SK-MEL-5 (cell line): ENCODE data around the gene HCN3. TPM values are rescaled to one million over a fixed set of nuclear protein-coding genes. Genes with fewer than 3 reads are reported as not detected.
"Not testable (repeated sequence)": the region's sequence is repeated elsewhere in the genome, so short reads cannot be mapped to it uniquely, and the experiment has no call there.

Source experiments
- DNase-seq: peaks from one replicate; pipeline ENCODE4 v3.0.0-alpha.2; 2016; ENCODE audit warnings: low read depth, low spot score
- in situ Hi-C: cut with HindIII; loops from 2 replicates; pipeline ENCODE4 v1.10.0; 2016; ENCODE audit warnings: low sequenced_read_pairs, high pct_unique_total_duplicates, low pct_unique_long_range_greater_than_20kb
- polyA plus RNA-seq, 2 experiments: library from polyadenylated mRNA; depleted of rRNA; stranded (reverse); fragments of >200 nt; gene quantifications; 2 replicates each; pipeline ENCODE4 v1.2.3, GENCODE V29; 2015
- total RNA-seq: library from RNA; depleted of rRNA; stranded (reverse); fragments of >200 nt; shearing (Covaris generic); gene quantifications from 2 replicates; pipeline ENCODE4 v1.2.3, GENCODE V29; 2014; rRNA removed

The HCN3 gene
- 2.9 and 3.3 TPM in 2 replicates for total RNA-seq
- polyA plus RNA-seq (2015; cell fraction: cytosol; rRNA removed), result 3.8 and 5.6 TPM in 2 replicates
- 42.1 and 42.4 TPM in 2 replicates for polyA plus RNA-seq (2015; cell fraction: nucleus; rRNA removed)

DNA sequence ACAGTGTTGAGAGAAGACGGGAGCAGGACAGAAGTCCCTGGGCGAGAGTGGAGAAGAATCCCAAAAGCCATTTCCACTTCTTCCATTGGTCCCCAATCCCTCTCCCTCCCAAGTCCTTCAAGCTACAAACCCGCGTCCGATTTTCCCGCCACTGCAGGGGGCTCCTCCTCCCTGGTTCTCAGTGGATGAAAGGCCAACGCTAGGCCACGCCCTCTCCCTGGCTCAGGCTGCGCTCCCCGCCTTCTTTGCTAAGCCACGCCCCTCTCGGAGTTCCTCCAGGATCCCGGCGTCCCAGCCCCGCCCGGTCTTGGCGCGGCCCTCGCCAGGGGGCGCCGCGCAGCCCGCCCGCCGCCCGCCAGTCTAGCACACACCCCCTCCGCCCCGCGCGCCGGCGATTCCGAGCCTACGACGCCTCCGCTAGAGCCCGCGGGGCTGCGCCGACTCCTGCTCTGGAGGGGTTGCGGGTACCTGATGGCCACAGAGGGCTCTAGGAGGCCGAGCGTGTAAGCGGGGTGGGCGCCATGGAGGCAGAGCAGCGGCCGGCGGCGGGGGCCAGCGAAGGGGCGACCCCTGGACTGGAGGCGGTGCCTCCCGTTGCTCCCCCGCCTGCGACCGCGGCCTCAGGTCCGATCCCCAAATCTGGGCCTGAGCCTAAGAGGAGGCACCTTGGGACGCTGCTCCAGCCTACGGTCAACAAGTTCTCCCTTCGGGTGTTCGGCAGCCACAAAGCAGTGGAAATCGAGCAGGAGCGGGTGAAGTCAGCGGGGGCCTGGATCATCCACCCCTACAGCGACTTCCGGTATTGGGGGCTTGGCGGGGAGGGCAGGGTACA is at the start of gene HCN3:
HCN3 (plus strand) TSS at position 394 of the 832 bp plus-strand sequence; CDS start at position 522, 128 bp downstream.
- in situ Hi-C loops, result no loop called here
- peak; percentile 98 for DNase-seq

DNA sequence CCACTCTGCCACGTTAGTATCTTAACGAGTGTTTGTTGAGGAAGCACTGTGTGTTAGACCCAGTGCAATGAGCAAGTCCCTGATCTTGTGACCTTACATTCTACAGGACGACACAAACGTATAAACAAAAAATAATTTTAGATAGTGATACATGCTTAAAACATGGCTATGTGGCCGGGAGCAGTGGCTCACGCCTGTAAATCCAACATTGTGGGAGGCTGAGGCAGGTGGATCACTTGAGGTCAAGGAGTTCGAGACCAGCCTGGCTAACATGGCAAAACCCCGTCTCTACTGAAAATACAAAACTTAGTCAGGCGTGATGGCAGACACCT is 49.2 kb upstream of the HCN3 start:
- in situ Hi-C loops, result no loop called here
- DNase-seq, result no peak

DNA sequence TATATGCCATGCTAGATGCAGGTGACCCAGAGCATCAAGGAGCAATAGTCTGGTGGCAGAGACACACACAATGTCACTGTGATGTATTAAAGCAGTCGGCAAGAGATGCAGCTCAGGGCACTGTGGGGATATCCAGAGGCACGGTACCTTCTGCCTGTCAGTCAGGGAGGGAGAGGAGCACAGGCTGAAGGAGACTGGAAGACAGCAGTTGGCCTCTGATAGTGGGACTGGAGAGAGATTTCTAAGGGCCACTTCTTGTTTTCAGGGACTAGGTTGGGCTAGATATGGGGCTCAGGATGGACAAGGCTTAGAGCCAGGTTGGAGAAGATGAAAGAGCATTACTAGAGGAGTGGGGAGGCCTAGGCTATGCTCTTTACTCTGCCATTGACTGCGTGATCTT is 46.0 kb upstream of the HCN3 start:
- in situ Hi-C loops, DNase-seq: not testable (repeated sequence)

DNA sequence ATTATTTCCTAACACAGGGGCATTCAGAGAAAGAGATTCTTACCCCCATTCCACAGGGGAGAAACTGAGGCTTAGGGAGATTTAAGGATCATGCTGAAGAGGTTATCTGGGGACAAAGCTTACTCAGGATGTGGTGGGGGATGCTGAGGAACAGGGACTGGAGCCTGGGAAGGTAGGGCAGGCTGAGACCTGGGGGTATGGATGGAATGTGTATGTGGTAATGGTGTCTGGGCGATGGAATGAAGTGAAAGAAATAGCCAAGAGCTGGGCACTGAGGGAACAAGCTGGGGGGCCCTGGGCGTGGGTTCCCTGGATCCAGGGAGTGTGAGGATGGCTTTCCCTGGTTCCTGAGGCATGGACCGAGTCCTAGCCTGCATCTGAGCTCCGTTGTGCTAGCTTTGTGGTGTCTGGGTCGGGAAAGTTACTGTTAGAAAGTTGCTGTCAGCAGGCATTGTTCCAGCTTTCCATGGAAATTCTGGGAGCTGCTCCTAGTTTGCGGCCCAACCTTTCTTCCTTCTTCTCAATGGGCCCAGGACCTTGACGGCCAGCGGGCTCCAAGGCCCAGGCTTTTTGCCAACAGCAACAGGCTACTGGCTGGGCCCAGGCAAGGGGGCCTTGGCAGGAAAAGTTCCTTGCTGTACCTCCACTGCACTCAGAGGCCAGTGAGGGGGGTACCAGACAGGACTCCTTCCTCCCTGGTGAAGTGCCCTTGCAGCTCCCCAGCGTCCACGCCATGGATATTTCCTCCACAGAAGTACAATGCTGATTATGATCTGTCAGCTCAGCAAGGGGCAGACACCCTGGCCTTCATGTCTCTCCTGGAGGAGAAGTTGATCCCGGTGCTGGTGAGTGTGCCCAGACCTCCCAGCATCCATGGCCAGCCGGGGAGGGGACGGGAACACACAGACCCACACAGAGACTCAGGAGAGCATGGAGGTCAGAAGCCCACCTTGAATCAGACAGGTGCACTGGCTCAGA is 45.0 kb upstream of the HCN3 start:
- in situ Hi-C loops, DNase-seq: not testable (repeated sequence)

DNA sequence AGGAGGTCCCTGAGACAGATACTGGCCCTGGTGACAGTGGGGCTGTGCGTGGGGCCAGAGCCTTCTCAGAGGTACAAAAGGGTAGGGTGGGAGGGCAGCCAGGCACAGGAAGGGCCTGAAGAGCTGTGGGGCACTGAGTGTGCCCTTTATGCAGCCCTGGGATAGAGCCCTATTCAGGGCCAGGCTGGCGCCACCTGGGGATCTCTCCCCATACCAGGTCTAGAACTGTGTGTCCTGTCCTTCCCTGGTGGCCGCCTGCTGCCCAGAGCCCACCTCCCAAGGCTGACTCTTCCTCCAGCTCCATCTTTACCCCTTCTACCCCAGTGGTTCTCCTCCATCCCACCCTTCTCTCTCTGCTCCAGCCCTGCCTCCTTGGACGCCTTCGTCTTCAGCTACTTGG is 43.8 kb upstream of the HCN3 start:
- DNase-seq, in situ Hi-C loops: not testable (repeated sequence)

DNA sequence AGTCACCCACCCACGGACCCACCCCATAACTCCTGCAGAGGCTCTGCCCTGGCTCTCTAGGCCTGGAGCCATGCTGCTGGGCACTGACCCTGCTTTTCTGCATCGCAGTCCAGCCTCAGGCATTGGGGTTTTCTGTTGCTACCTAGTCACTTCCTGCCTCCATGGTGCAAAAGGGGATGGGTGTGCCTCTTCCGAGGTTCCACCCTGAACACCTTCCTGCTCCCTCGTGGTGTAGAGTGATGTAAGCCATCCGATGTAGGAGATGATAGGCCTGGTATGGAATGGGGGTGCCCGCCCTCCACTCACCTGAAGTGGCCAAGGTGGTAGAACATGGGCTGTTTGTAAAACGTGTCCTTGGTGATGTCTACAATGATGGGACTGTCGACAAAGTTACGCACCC is 41.9 kb upstream of the HCN3 start:
- in situ Hi-C loops, DNase-seq: not testable (repeated sequence)

DNA sequence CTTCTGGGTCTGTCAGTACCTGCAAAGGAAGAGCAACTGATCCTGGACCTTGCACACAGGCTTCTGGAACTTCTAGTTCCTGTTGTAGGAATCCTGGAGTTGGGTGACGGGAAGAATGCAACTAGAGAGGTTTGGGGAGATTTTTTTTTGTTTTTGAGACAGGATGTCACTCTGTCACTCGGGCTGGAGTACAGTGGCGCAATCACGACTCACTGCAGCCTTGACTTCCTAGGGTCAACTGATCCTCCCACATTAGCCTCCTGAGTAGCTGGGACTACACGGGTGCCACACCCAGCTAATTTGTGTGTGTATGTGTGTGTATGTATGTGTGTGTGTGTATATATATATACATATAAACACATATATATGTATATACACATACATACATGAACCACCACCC is 40.8 kb upstream of the HCN3 start:
- in situ Hi-C loops, result no loop called here
- DNase-seq, result no peak

DNA sequence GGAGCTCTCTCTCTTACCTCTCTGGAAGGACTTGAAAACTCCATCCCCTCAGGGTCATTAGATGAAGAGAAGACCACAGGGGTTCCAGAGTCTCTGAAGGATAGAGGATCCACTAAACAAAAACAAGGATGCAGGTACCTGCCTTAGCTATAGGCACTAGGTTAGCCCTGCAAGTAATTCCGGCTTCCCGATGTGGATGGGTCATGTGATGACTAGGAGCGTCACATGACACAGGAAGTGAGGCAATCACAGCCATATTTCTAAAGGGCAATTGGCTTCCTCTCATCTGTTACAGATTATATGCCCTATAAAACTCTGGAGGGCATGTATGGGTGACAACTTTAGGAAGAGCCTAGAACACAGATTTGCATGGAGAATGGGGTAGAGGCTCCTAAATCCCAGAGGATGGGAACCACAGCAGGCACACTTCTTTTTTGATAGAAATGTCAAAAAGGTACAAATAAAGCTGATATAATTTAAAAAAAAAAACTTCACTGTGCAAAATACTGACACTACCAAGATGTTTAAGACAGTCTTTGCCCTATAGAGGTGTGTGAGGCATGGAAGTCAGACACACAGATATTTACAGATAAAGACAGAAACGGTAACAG is 36.1 kb upstream of the HCN3 start:
- in situ Hi-C loops, result no loop called here
- DNase-seq, result peak; percentile 96

DNA sequence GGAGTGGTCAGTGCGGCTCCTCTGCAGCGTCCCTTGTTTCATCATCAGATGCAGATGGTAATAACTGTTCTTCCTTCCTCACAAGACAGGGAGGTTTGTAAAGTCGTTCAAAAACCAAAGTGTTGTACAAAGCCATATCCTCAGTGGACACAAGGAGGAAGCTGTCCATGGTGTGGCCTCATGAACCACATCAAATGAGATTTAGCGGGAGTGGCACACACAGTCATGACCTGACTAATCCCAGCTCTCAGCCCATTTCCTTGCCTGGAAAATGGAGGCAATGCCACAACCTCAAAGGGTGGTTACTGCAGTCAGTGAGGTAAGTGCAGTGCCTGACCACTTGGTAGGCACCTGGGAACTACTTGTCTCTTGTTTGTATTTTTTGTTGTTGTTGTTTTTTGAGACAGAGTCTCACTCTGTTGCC is 35.4 kb upstream of the HCN3 start:
- in situ Hi-C loops, result no loop called here
- DNase-seq, result peak; percentile 46

DNA sequence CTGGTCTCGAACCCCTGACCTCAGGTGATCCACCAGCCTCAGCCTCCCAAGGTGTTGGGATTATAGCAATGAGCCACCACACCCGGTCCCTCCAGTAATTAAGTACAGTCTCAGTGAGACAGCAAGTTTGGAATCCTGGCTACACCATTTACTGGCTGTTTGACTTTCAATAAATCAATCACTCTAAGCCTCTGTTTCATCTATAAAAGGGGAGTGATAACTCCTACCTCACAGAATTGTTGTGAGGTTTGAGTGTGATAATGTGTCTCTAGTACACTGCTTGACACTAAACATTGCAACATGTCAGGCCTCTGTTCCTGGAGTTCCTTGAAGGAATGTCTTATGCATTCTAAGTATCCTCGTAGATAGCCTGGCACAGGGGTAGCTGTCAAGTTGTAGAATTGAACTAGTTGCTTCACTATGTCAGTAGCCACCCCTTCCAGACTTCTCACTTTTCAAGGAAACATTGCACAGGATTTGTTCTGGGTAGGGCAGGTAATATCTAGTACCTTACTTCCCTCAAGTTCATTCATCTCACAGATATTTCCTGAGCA is 34.4 kb upstream of the HCN3 start:
- DNase-seq, result no peak
- in situ Hi-C loops, result no loop called here

DNA sequence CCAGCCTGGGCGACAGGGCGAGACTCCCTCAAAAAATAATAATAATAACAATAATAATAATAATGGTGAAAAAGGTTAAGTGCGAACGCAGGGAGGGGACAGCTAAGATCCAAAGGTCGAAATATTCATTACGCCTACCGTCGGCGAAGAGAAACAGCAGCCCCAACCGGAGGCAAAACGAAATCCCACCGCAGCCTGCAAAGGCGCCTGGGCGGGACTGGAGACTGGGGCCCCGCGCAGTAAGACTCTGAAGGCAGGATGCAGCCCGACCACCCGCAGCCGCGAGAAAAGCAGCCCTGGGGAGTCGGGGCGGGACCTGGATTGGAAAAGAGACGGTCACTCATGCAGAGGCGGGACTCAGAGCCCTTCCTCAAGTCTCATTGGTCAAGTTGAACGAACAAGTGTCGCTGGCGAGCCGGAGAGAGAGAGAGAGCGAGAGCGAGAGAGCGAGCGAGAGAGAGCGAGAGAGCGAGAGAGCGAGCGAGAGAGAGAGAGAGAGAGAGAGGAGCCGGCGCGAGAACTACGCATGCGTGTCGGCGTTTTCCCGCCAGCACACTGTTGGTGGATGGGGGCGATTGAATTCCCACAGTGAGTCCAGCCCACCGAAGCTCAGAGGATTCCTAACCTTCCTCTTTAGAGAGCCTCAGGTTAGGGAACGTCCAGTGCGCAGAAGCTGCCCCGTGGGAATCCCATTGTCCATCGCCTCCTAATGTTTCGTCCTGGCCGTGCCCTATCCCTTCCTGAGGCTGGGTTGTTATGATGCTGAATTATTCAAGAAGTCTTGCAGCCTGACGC is 32.7 kb upstream of the HCN3 start:
- in situ Hi-C loops, result no loop called here
- DNase-seq, result peak; percentile 100

DNA sequence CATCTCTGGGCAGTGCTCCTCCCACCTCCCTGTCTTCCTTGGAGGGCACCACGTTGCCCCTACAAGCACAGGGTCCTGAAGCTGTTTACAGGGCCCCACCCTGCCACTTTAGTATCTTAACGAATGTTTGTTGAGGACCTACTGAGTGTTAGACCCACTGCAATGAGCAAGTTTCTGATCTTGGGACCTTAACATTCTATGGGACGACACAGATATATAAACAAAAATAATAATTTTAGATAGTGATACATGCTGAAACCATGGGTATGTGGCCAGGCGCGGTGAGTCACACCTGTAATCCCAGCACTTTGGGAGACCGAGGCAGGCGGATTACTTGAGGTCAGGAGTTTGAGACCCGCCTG is 32.1 kb upstream of the HCN3 start:
- in situ Hi-C loops, result no loop called here
- DNase-seq, result no peak

DNA sequence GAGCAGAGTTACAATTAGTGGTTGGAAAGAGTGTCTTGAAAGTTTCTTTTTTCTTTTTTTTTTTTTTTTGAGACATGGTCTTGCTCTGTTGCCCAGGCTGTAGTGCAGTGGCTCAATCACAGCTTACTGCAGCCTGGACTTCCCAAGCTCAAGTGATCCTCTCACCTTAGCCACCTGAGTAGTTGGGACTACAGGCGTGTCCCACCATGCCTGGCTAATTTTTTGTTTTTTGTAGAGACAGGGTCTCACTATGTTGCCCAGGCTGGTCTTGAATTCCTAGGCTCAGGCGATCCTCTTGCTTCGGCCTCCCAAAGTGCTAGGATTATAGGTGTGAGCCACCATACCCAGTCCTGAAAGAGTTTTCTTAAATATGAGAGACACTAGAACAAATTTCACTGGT is 30.5 kb upstream of the HCN3 start:
- in situ Hi-C loops, result not testable (repeated sequence)

DNA sequence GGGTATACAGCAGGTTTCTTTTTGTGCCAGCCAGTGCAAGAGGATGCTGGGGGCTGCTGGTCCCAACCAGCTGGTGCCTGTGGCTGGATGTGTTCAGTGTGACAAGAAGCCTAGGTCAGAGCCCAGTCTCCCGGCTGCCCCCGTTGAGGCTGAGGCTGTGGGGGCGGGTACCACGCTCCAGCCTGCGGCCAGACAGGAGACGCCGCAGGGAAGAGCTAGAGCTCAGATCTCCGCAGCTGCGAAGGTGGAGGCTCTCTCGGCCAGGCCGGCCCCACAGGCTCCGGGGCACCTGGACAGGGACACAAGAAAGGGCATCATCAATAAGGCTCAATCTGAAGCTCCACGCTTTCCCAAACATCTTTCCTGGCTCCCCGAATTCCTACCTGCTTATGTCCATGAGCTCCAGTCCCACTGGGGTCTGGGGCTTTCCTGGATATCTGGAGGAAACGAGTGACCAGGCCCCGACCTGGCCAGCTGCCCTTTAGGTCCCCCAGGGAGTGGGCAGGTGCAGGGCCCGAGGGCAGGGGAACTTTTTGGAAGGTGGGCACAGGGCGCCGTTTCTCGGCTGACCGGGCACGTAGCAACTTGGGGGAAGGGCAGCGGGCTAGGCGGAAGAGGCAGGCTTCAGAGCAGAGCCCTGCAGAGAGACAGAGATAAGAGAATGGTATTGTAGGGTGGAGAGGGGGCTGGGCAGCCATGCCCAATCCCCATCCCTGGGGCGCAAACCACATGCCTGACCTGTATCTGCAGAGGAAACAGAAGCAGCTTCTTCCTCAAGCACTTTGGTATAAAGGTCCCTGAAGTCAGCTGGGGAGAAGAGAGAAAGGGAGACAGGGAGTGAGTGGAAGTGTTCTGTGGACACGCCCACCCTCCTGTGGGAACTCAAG is 29.4 kb upstream of the HCN3 start:
- in situ Hi-C loops, result no loop called here
- no peak for DNase-seq

More for the DNA sequence above, 30.5 kb upstream of the HCN3 start:
- DNase-seq, result not testable (repeated sequence)

DNA sequence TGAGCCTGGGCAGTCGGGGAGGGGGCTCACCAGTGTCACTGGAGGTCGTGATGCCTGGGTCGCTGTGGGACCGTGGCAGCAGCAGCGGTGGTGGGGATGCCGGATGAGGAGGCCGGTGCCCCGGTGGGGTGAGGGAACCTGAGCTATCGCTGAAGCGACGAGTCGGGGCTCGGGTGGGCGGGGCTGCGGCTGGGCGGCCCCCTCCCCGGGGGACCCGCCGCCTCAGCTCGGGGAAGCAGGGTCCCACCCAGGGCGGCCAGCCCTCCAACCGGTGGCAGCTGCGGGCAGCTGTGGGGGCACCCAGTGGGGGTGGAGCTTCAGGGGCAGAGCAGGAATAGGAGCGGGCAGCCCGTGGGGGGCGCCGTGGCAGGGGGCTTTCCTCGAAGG is 27.0 kb upstream of the HCN3 start:
- in situ Hi-C loops, result no loop called here
- DNase-seq, result no peak
